T-helper 2 cell treated with Interferon-gamma antibody and Interleukin-4, amounts not matched to agents 100 ng/mL and 5 ng/mL, for 36 hours (primary cell): Measurements from ENCODE around the gene ZBTB33. TPM values are rescaled to one million over a fixed set of nuclear protein-coding genes. Genes with fewer than 3 reads are reported as not detected.

Experiments used
- intact Hi-C: fragments of 100-400 bp; cut with micrococcal nuclease; formaldehyde crosslinking; loops from one replicate; pipeline ENCODE4 v1.15.1; 2023
- total RNA-seq: library from RNA; stranded (reverse); gene quantifications from 2 replicates; pipeline ENCODE4 v1.2.3, GENCODE V29; 2022

ZBTB33 gene
- total RNA-seq, 1 donor from 2014 or later, result 12.6 TPM

DNA sequence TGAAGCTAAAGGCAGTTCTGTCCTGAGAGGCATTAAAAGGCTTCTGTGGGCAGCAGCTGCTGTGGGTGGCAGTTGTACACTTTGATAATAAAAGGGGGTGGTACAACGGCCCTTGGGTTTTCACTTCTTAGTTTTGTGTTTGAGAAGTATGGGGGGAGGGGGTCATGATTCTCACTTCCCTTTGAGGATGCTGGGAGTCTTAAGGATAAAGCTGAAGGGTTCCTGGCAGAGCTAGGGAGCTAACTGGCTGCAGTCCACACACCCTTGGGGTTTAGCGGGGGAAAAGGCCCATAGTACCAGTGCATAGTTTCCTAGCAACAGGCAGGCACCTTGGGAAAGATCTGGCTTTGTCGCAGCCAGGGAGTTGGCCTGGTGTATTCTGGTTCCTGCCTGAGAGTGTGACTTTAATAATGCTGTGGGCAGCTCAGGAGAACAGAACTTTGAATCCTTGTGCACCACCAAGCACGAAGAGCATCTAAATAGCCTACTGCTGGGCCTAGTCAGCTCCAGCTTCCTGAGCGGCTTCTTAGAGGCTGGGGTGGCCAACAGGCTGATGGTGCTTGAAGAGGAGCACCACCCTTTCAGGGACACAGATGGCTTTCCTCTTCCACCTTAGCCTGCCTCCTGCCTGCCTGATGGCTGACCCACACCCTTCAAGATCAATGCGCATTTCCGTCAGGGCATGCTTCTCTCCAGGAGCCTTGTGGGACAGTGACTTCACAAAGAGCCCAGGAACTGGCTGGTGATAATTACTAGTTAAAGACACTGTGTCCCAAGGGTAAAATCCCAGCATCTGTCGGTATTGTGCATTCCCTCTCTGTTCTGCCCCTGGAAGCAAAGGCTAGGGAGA is 12.5 kb downstream of the ZBTB33 start:
- intact Hi-C loops, result no loop called here

DNA sequence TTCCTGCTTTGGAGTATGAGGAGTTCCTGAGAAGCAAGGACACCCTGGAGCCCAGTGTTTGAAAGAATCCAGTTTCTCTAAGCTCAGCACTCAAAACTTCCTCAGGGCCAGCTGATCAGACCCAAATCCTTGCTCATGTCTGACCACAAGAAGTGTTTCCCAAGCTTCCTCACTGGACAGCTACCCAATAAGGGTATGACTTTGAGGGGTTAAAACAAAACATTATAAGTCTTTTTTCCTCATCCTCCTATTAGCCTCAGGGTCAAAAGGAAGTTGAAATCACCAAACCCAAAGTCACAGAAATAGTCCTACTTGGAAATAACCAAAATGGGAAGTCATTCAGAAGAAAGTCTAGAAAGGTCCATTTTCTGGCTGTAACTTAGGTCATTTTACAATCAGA is 13.7 kb downstream of the ZBTB33 start:
- intact Hi-C loops, result no loop called here

DNA sequence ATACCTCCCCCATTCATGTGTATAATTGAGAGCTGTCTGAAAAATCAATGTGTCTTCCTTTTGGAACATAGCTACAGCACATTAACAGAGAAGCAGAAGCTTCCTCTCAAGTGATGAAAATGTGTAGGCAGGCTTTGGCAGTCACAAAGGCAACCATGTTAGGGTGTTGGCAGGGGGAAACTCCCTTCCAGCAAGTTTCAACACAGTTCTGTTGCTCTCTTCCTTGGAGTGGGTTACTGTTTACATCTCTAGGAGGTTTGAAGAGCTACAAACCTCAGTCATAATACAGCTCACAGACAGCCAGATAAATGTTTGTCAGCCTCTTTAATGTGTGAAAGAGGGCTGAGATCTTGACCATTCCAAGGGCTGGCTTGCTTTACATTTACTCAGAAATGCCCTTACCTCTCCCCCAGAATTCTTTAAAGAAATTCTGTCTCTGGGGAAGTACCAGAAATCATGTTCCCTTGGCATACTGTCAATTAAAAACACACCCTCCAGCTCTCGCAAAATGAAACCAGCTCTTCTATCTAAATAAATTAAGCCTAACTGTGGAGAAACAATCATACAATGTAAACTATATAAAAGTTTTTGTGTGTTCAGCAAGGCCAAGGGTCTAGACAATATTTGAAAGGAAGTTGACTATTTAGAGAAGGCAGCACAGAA is 18.9 kb downstream of the ZBTB33 start:
- intact Hi-C loops, result no loop called here

GRCh38 chrX:120270567-120270966 is 20.0 kb downstream of the ZBTB33 start:
- intact Hi-C loops, result no loop called here

DNA sequence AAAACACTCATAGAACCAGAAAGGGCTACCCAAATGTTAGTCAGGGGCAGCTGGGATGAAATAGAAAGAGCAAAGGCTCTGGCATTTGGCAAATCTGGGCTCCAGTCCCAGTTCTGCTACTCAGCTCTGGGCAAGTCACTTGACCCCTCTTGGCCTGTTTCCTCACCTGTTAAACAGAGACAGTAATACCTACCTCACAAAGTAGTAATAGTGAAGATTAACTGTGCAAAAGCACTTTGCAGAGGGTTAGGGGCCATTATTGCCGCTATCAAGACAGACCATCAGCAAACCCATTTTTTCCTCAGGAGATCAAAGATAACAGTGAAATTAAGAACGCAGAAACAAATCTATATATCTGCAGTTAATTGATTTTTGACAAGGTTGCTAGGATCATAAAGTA is 20.6 kb downstream of the ZBTB33 start:
- intact Hi-C loops, result no loop called here

GRCh38 chrX:120274145-120274544 is 23.5 kb downstream of the ZBTB33 start:
- intact Hi-C loops, result no loop called here

DNA sequence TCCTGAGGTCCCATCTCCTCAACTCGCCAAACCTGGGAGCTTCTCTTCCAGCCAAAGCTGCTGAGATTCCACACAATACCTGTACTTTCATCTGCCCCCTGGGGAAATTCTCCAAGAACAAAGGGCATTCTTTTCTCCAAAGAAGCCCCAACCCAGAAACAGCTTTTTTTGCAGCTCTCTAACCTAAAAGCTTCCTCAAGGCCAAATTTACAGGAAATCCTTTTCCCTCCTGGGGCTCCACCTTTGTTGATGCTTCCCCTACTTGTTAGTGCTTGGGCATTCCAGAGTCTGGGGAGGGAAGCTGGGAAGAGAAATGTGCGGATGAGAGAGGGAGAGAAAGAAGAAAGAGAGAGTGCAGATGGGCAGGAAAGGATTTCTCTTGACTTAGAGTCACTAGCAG is 24.3 kb downstream of the ZBTB33 start:
- intact Hi-C loops, result no loop called here

- intact Hi-C loops, result no loop called here
Observed at GRCh38 chrX:120281021-120281624, 30.5 kb downstream of the ZBTB33 start.

DNA sequence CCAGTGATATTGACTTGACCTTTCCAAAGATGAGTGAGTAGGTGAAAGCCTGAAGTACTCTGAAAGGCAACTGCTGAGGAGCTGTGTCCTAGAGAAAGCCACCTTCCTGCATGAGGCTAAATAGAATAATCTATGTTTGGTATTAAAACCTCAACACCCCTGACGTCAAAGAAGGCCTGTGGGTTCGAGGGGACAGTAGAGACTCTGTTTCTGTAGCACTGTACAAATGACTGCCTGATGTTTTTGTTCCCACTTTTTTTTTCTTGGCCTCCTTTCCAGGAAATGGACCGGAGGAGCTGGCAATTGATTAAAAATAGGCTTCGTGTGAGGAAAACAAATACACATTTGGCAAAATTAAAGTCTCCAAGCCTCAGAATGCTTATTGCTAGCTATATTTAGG is 31.1 kb downstream of the ZBTB33 start:
- intact Hi-C loops, result no loop called here

GRCh38 chrX:120282697-120283096 is 32.1 kb downstream of the ZBTB33 start:
- intact Hi-C loops, result no loop called here

- intact Hi-C loops, result no loop called here
Observed at GRCh38 chrX:120286733-120287512, 36.3 kb downstream of the ZBTB33 start.

DNA sequence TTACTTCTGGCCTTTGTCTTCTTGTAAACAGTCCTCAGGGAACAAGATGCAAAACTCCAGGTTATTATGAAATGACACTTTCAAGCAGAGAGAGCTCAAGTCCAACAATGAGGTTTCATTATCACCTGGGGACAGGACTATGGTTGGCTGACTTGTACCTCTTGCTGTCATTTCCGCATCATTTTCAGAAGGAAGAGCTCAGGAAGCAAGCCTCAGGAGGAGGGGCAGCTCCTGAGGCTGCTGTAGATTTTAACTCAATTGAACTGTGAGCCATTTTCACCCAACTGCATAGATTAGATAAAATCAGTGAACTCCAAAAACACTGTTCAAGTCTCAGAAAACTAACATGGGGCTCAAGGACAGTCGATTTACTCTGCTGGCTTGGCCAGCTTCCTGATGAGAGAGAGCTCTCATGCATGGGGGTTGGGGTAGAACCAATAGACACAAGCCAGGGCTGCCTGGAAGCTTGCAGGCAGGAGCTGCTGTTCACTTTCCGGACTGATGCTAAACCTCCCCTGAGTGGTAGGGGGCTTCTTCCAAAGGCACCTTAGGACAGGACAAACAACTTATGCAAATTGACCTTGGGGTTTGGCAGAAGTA is 37.0 kb downstream of the ZBTB33 start:
- intact Hi-C loops, result no loop called here

DNA sequence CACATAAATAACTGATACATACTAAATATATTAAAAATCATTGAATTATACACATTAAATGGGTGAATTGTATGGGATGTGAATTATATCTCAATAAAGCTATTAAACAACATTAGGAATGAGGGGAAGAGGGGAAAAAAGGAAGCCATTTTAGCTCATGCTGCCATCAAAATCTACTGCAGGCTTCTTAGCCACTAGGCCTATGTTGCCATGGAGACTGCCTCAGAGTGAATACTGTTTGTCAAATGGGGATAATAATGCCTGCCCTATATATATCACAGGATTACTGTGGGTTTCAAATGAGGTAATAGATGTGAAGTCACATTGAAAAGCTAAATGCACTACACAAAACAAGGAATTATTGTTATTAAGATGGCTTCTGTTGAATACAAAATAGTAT is 39.5 kb downstream of the ZBTB33 start:
- intact Hi-C loops, result no loop called here

DNA sequence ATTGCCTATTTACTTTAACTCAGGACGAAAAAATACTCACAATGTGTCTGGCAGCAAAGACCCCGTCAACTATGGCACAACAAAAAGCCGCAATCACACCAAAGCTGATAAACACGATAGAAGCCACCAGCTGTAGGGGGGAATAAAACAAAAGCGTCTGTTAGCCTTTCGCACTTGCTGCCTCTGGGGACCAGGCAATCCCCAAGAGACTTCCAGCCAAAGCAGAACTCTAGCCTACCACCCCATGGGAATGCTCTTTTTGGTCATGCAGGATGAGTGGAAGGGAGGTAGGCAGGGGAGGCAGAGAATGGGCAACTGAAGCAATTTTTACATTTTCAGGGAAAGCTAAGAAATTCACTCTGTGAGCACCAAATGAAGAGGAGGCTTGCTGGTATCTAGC is 40.6 kb downstream of the ZBTB33 start:
- intact Hi-C loops, result no loop called here

GRCh38 chrX:120293015-120293414 is 42.4 kb downstream of the ZBTB33 start:
- intact Hi-C loops, result no loop called here

DNA sequence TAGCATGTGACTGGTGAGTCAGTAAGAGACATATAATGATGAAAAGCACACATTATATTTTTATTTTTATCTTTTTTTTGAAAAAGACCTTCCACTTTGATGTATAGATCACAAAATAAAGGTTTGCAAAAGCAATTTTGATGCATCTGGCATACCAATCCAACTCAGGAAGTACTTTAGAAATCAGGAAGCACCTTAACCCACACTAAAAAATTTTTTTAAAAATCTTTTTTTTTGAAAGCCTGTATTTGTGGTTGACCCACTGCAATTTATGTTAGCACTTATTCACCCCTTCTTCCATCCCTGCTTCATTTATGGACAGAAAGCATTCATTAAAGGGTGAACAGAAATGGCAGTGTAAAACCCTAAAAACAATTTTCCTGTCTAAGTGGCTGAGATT is 44.0 kb downstream of the ZBTB33 start:
- intact Hi-C loops, result no loop called here

GRCh38 chrX:120297923-120298322 is 47.3 kb downstream of the ZBTB33 start:
- intact Hi-C loops, result no loop called here

- intact Hi-C loops, result loop anchor here (10.0 kb wide), 1 partner anchor 185 kb away; no protein-coding TSS in a partner anchor
Observed at GRCh38 chrX:120299928-120300327, 49.3 kb downstream of the ZBTB33 start.

DNA sequence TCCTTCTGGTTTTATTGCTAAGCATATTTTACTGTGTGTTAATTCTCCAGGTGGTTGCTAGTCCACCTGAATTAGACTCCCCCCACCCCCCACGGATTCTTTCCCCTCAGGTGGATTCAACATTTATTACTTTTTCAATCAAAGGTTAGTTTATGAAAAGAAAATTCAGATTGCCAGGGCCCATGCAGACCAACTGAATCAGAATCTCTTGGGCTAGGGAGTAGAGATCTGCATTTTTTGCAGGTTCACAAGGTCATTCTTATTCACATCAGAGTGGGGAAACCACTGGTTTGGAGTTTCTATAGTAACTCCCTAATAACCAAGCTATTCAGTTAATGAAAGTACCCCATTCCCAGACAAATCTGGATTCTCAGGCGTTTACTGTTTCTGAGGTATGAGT is 50.9 kb downstream of the ZBTB33 start:
- intact Hi-C loops, result loop anchor here (10.0 kb wide), 1 partner anchor 183 kb away; no protein-coding TSS in a partner anchor

DNA sequence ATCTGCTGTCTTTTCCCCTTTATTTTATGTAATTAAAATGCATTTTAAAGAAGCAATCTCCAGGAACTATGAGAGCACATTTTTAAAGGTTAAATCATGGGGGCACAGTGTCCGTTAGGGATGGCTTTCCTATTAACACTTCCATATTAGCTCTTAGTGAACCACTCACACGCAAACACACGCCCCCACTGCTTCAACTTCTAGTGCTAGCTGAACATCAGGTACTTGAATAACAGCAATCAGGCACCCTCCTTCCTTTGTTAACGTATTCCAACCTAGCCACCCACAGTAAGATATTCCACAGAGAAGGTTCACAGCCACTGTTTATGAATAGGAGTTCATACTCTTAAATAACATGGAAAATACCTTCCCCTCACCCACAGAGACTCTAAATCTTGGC is 51.3 kb downstream of the ZBTB33 start:
- intact Hi-C loops, result loop anchor here (10.0 kb wide), 1 partner anchor 183 kb away; no protein-coding TSS in a partner anchor

- intact Hi-C loops, result loop anchor here (10.0 kb wide), 1 partner anchor 182 kb away; no protein-coding TSS in a partner anchor
Observed at GRCh38 chrX:120302434-120302833, 51.8 kb downstream of the ZBTB33 start.
